Memory B cell (primary cell): ENCODE results near the gene CLCN1.

Source experiments
- ATAC-seq: fragments of 150-1000 bp; cut with Tn5 transposase; 2 replicates; pipeline ENCODE4 v1.10.0; 2021; ENCODE audit warnings: low read depth, mild to moderate bottlenecking, moderate library complexity
- DNase-seq, 2 donors: peaks; one replicate each; pipeline ENCODE4 v3.0.0; 2022; ENCODE audit warnings: low spot score in 2 of 2
- H3K27ac Mint-ChIP-seq: one replicate; pipeline ENCODE4 v1.8.0; 2022; ENCODE audit warnings: mild to moderate bottlenecking, moderate library complexity, mixed read lengths
- H3K27me3 Mint-ChIP-seq: one replicate; pipeline ENCODE4 v1.8.0; 2022; ENCODE audit warnings: mixed read lengths
- H3K36me3 Mint-ChIP-seq: one replicate; pipeline ENCODE4 v1.8.0; 2022; ENCODE audit warnings: mild to moderate bottlenecking, mixed read lengths
- H3K4me1 Mint-ChIP-seq: one replicate; pipeline ENCODE4 v1.8.0; 2022; ENCODE audit warnings: mixed read lengths
- H3K4me3 Mint-ChIP-seq: one replicate; pipeline ENCODE4 v1.8.0; 2022; ENCODE audit warnings: mild to moderate bottlenecking, moderate library complexity, mixed read lengths
- H3K9me3 Mint-ChIP-seq: one replicate; pipeline ENCODE4 v1.8.0; 2022; ENCODE audit warnings: mixed read lengths

The CLCN1 gene

GRCh38 chr7:143394777-143395176 is 78.9 kb downstream of the CLCN1 start:
- no peaks in the 10 kb centered on the region for H3K9me3 Mint-ChIP-seq
- H3K27ac Mint-ChIP-seq = no peak overlapping the region
- no peak overlapping the region for H3K4me3 Mint-ChIP-seq
- peaks cover 10% of the 10 kb centered on the region for H3K36me3 Mint-ChIP-seq
- no peaks in the 10 kb centered on the region for H3K27me3 Mint-ChIP-seq
- DNase-seq = no peak
- H3K4me1 Mint-ChIP-seq = peaks cover 2% of the 10 kb centered on the region
- ATAC-seq = no peak

- DNase-seq (no peak), ATAC-seq (peak; percentile 31)
- Mint-ChIP-seq H3K4me1 (peaks cover 2% of the 10 kb centered on the region), H3K9me3 (no peaks in the 10 kb centered on the region), H3K27ac (no peak overlapping the region), H3K36me3 (peaks cover 6% of the 10 kb centered on the region), H3K4me3 (no peak overlapping the region), H3K27me3 (no peaks in the 10 kb centered on the region)
These were observed 79.6 kb downstream of the CLCN1 start for GRCh38 chr7:143395187-143396149.

- Mint-ChIP-seq H3K4me1 (peaks cover 2% of the 10 kb centered on the region), H3K36me3 (peaks cover 4% of the 10 kb centered on the region), H3K27ac (no peak overlapping the region), H3K4me3 (no peak overlapping the region), H3K27me3 (no peaks in the 10 kb centered on the region), H3K9me3 (no peaks in the 10 kb centered on the region)
- ATAC-seq (no peak), DNase-seq (no peak)
These were observed 80.3 kb downstream of the CLCN1 start for GRCh38 chr7:143396182-143396581.

GRCh38 chr7:143396625-143397556 is 81.0 kb downstream of the CLCN1 start:
- Mint-ChIP-seq H3K27ac (no peak overlapping the region), H3K4me1 (peaks cover 2% of the 10 kb centered on the region), H3K9me3 (no peaks in the 10 kb centered on the region), H3K36me3 (peaks cover 4% of the 10 kb centered on the region), H3K4me3 (no peak overlapping the region), H3K27me3 (no peaks in the 10 kb centered on the region)
- ATAC-seq (no peak), DNase-seq (no peak)

GRCh38 chr7:143397710-143398530 is 82.0 kb downstream of the CLCN1 start:
- ATAC-seq = no peak
- Mint-ChIP-seq H3K4me1 (peaks cover 2% of the 10 kb centered on the region), H3K27me3 (no peaks in the 10 kb centered on the region), H3K4me3 (no peak overlapping the region), H3K27ac (no peak overlapping the region), H3K36me3 (peaks cover 2% of the 10 kb centered on the region), H3K9me3 (no peaks in the 10 kb centered on the region)
- DNase-seq = no peak

GRCh38 chr7:143398616-143399015 is 82.7 kb downstream of the CLCN1 start:
- ATAC-seq = no peak
- H3K4me3 Mint-ChIP-seq = no peak overlapping the region
- H3K4me1 Mint-ChIP-seq = peaks cover 2% of the 10 kb centered on the region
- H3K9me3 Mint-ChIP-seq = no peaks in the 10 kb centered on the region
- H3K36me3 Mint-ChIP-seq = no peaks in the 10 kb centered on the region
- H3K27ac Mint-ChIP-seq = no peak overlapping the region
- no peak for DNase-seq
- H3K27me3 Mint-ChIP-seq = no peaks in the 10 kb centered on the region

- H3K4me1 Mint-ChIP-seq = peaks cover 2% of the 10 kb centered on the region
- H3K27ac Mint-ChIP-seq = no peak overlapping the region
- ATAC-seq (no peak), DNase-seq (no peak)
- no peaks in the 10 kb centered on the region for H3K9me3 Mint-ChIP-seq
- H3K27me3 Mint-ChIP-seq = no peaks in the 10 kb centered on the region
- no peak overlapping the region for H3K4me3 Mint-ChIP-seq
- no peaks in the 10 kb centered on the region for H3K36me3 Mint-ChIP-seq
These were observed 83.2 kb downstream of the CLCN1 start for GRCh38 chr7:143399151-143399550.

- no peak overlapping the region for H3K4me3 Mint-ChIP-seq
- H3K27me3 Mint-ChIP-seq = no peaks in the 10 kb centered on the region
- H3K9me3 Mint-ChIP-seq = no peaks in the 10 kb centered on the region
- H3K27ac Mint-ChIP-seq = no peak overlapping the region
- H3K36me3 Mint-ChIP-seq = no peaks in the 10 kb centered on the region
- H3K4me1 Mint-ChIP-seq = peaks cover 2% of the 10 kb centered on the region
- DNase-seq (no peak), ATAC-seq (no peak)
These were observed 83.7 kb downstream of the CLCN1 start for GRCh38 chr7:143399642-143400041.

- no peak overlapping the region for H3K27ac Mint-ChIP-seq
- no peaks in the 10 kb centered on the region for H3K4me1 Mint-ChIP-seq
- H3K27me3 Mint-ChIP-seq = no peaks in the 10 kb centered on the region
- no peaks in the 10 kb centered on the region for H3K36me3 Mint-ChIP-seq
- H3K4me3 Mint-ChIP-seq = no peak overlapping the region
- DNase-seq (no peak), ATAC-seq (no peak)
- no peaks in the 10 kb centered on the region for H3K9me3 Mint-ChIP-seq
These were observed 85.4 kb downstream of the CLCN1 start for GRCh38 chr7:143401265-143401664.
